Activated effector memory CD4-positive, alpha-beta T cell treated with Interleukin-2 at 50 U/mL for 16 hours (primary cell): ENCODE results near the gene ATP5IF1.

Source experiments
- DNase-seq: peaks from one replicate; pipeline ENCODE4 v3.0.0-alpha.2; 2020

Gene ATP5IF1

DNA sequence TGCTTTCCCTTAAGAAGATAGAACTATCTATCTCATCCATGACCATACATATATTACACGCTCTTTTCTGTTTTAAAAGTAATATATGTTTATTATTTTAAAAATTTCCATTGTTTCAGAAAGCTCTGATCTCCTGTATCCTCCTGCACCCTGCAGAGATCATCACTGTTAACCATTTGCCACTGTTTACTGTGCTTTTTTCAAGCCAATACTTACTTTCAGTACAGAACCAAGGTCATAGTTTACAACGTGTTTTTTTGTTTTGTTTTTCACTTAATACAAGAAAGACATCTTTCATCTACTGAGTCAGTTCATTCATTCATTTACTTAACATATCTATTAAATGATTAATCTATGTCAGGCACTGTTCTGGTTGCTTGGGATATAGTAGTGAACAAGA, 33.6 kb downstream of the ATP5IF1 start:
- no peak for DNase-seq

DNA sequence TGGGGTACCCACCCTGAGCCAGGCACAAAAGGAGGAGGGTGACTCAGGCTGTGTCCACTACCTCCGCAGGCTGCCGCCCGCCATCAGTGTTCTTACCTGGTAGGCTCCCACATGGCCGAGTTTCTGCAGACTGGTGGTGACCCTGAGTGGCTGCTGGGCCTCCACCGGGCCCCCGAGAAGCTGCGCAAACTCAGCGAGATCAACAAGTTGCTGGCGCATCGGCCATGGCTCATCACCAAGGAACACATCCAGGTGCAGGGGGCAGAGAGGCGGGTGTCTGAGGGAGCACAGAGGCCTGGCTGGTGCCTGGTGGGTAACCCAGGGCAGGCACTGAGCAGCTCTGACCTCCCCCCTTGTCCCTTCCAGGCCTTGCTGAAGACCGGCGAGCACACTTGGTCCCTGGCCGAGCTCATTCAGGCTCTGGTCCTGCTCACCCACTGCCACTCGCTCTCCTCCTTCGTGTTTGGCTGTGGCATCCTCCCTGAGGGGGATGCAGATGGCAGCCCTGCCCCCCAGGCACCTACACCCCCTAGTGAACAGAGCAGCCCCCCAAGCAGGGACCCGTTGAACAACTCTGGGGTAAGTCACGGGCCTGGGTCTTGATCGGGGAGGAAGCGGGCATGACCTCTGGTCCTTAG, 36.4 kb downstream of the ATP5IF1 start:
- DNase-seq, result no peak

DNA sequence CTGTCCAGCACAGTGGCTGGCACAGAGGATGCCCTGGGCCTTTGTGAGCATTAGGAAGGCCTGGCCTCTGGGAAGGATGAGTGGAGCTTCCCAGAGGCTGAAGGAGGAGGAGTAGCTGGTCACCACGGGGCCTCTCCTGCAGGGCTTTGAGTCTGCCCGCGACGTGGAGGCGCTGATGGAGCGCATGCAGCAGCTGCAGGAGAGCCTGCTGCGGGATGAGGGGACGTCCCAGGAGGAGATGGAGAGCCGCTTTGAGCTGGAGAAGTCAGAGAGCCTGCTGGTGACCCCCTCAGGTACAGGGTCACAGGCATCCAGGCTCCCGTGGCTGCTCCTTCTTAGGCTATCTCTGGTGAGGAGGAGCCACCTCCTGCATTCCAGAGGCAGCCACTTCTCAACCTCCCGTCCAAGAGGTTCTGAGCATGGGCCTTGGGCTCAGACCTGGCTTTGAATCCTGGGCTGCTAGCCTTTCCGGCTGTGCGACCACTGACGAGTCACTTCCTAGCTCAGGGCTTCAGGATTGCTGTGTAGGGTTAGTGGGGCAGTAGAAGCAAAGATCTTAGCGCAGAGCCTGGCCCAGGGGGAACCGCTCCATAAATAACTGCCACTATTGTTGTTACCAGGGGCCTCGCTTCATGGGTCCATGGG, 37.4 kb downstream of the ATP5IF1 start:
- no peak for DNase-seq

DNA sequence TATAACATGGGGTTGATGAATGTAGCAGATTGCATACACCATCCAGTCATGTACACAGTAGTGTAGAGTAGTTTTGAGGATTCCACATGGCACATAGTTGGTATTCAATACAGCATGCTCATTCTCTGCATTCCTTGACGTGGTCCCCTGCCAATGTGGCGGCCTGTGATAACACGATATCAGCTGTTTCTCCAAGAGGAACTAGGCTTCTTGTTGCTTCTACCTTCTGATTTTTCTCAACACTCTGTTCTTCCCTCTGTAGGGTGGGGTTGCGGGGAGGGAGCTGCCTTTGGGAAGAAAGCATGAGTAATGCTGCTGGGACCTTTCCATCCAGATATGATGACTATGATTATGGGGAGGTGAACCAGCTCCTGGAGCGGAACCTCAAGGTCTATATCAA, 42.8 kb downstream of the ATP5IF1 start:
- DNase-seq, result no peak

DNA sequence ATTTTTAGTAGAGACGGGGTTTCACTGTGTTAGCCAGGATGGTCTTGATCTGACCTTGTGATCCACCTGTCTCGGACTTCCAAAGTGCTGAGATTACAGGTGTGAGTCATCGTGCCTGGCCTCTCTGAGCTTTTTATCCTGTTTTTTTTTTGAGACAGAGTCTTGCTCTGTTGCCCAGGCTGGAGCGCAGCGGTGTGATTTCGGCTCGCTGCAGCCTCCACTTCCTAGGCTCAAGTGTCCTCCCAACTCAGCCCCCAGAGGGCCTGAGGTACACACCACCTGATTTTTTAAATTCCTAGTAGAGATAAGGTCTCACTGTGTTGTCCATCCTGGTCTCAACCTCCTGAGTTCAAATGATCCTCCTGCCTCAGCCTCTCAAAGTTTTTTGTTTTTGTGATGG, 43.8 kb downstream of the ATP5IF1 start:
- DNase-seq, result no peak

DNA sequence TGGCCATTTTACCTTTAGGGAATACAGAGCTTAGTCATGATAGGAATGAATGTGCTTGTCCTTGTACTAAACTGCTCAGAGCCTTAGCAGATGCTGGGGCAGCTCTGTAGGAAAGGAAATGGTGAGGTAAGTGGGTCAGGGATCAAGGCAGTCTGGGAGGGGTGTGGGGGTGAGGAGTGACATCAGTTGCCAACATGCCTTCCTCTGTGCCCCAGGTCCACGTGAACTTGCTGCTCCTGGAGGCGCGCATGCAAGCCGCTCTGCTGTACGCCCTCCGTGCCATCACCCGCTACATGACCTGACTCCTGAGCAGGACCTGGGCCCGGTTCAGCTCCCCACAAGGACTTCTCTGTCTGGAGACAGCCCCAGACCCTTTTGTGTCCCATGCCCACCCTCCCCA, 44.6 kb downstream of the ATP5IF1 start:
- DNase-seq, result no peak

DNA sequence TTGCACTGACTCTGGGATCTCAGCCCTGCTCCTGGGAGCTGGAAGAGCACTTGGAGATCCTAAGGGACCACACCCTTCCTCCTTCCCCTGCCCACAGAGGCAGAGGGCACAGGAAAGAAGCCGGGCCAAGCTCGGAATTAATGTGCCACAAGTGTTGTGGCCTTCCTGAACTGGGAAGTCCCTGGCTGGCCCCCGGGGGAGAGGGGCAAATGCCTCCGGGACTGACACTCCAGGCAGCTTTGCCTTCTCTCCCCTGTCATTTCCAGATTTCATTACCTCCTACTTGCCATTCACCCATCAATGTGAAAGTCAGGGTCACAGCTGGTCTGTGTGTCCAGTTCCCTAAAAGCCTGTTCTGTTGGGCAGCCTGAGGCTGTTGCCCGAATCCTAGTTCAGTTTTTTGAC, 45.1 kb downstream of the ATP5IF1 start:
- no peak for DNase-seq

DNA sequence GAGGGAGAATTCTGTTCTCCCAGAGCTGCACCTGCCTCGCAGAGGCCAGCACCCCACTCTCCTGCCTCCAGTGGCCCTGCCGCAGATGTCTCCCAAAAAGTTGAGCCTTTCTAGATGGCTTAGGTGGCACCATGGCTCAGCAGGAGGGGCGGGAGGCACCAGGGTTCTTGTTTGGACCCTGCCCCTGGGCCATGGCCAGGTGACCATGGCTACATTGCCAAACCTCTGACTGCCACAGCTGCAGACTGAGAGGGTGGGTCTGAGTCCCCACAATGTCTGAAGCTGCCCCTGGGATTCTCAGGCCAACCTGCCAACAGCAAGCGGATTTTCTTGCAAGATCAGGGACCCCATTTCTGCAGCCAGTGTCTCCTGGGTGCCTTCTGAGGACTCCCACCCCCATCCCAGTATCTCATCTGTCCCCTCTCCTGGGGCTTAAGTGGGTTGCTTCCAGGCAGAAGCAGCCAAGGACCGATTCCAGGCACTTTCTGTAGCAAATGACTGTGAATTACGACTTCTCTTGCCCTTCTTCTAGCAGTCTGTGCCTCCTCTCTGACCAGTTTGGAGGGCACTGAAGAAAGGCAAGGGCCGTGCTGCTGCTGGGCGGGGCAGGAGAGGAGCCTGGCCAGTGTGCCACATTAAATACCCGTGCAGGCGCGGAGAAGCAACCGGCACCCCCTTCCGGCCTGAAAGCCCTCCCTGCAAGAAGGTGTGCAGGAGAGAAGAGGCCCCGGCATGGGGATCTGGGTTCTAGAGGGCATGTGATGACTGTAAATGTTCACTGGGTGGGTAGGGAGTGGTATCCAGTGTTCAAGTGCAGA, 45.9 kb downstream of the ATP5IF1 start:
- DNase-seq, result no peak

DNA sequence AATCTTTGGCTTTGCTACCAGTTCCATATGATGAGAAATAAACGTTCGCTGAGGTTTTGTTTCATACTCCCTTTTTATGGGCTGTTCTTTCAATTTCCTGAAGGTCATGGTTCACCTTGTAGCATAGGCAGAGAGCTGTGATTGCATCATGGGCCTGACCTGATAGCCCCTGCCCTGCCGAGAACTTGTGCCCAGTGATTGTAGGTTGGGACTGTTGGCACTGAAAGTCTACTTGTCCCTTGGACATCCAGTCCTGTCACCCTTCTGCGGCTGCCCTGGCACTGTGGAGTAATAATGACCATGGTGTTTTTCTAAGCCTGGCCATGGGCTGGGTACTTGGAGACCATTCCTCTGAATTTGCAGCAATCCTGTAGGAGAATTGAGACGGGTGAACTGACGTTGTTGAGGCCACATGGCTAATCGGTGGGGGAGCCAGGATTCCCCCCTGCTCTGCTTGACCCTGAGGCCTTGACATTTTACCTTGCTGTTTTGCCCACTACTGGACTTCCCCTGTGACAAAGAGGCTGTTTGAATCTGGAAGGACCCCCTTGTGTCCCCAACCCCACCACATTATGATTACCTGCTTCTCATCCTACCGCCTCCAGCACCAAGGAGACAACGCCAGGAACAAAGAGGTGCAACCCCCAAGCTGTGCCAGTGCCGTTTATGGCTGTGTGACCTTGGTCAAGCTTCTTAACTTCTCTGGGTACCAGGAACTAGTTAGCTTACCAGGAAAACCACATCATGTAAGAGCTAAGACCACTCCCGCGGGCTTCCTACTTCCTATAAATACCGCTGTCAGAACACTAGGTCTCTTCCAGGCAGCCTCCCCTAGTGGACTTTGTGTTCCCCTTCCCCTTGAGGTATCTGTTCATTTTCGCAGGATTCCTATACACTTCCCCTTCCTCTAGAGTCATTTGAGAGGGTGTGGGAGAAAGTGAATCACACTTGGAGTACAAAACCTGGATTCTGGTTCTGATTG, 46.8 kb downstream of the ATP5IF1 start:
- no peak for DNase-seq

DNA sequence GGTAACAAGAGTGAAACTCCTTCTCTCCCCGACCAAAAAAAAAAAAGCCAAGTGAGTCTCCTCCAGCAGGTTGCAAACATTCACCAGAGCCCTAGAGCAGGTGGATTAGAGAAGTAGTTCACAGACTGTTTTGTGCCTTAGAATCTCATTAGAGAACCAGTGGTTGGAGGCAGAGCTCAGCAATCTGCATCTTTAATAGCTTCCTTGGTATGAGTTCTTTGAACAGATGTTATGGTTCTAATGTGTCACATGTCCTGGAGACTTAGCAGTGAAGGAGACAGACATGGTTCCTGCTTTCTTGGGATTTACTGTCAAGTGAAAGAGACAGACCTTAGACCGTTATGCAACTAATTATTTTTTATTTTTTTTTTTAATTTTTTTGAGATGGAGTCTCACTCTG, 50.2 kb downstream of the ATP5IF1 start:
- no peak for DNase-seq
